ENCODE data around the gene HDAC11.

HDAC11 gene

DNA sequence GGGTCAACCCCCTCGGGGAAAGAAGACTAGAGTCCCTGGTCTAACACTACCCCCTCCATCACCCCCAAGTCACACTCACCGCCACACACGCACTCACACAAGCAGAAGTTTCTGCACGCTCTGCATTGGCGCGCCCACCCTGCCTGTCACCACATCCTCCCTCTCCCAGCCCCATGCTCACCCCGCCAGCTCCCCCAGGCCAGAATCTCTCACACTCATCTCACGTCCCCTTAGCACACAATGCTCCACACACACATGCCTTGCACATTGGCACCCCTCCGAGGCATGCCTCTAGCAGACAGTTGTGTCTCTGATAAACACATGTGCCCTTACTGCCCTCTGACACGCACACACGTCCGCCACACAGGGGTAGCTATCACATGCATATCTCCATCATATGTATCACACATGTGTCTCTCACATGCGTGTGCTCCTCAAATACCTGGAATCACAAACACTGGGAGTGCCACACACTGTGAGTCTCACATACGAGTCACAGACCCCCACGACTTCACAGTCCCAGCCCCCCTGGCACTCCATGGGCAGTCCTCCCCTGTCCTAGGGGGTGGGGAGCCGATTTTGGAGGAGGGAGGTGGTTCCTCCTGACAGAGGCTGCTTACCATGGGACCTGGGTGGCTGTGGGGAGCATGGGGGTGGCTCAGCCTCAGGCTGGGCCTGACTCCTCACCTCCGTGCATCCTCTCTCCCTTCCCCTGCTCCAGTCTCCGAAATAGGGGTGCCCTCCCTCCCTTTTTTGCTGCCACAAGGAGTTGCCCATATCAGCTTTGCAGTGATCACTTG, 69.7 kb downstream of the HDAC11 start:
- H3K27me3 ChIP-seq (ENCODE audit: low read depth, low read length): peaks cover 24% of the 10 kb centered on the region
- no peak overlapping the region for H3K9ac ChIP-seq (ENCODE audit: low read length)
- TF ChIP-seq, protein P1, sequence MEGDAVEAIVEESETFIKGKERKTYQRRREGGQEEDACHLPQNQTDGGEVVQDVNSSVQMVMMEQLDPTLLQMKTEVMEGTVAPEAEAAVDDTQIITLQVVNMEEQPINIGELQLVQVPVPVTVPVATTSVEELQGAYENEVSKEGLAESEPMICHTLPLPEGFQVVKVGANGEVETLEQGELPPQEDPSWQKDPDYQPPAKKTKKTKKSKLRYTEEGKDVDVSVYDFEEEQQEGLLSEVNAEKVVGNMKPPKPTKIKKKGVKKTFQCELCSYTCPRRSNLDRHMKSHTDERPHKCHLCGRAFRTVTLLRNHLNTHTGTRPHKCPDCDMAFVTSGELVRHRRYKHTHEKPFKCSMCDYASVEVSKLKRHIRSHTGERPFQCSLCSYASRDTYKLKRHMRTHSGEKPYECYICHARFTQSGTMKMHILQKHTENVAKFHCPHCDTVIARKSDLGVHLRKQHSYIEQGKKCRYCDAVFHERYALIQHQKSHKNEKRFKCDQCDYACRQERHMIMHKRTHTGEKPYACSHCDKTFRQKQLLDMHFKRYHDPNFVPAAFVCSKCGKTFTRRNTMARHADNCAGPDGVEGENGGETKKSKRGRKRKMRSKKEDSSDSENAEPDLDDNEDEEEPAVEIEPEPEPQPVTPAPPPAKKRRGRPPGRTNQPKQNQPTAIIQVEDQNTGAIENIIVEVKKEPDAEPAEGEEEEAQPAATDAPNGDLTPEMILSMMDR (IDR thresholded peaks at IDR 0.05; ENCODE audit: low read depth, low read length): no peak
- no peak for TF ChIP-seq EZH2phosphoT487 (IDR thresholded peaks at IDR 0.05; ENCODE audit: low read depth)
- no peaks in the 10 kb centered on the region for H3K36me3 ChIP-seq (replicated peaks; ENCODE audit: low read depth, low read length)
- H3K27ac ChIP-seq (ENCODE audit: low read length): no peak overlapping the region
- no peaks in the 10 kb centered on the region for H4K20me1 ChIP-seq (ENCODE audit: insufficient read depth, low read length)
- no peak overlapping the region for H3K4me3 ChIP-seq (ENCODE audit: low read length)
- H3K4me1 ChIP-seq (ENCODE audit: low read length): no peaks in the 10 kb centered on the region
- no peak overlapping the region for H3K4me2 ChIP-seq (ENCODE audit: low read length)
- no peaks in the 10 kb centered on the region for H3K9me3 ChIP-seq (ENCODE audit: insufficient read depth, low read length)
- no peak overlapping the region for H2AFZ ChIP-seq (ENCODE audit: low read depth, low read length)
- H3K79me2 ChIP-seq (ENCODE audit: low read length): no peaks in the 10 kb centered on the region

DNA sequence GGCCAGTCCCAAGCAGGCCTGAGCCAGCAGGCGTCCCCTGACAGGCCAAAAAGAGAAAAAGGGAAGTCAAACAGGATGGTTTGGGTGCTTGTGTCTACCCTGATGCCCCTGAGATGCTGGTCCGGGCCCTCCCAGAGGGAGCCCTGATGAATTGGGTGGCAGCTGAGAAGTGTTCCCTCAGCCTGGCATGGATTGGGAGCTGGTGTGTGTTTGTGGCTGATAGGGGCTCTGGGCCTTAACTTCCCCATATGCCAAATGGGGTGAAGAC, 70.3 kb downstream of the HDAC11 start:
- TF ChIP-seq, protein P1 (IDR thresholded peaks at IDR 0.05; ENCODE audit: low read depth, low read length): no peak
- TF ChIP-seq EZH2phosphoT487 (IDR thresholded peaks at IDR 0.05; ENCODE audit: low read depth): no peak
- Histone ChIP-seq H3K79me2 (ENCODE audit: low read length) (no peaks in the 10 kb centered on the region), H3K9me3 (ENCODE audit: insufficient read depth, low read length) (no peaks in the 10 kb centered on the region), H2AFZ (ENCODE audit: low read depth, low read length) (no peak overlapping the region), H3K9ac (ENCODE audit: low read length) (no peak overlapping the region), H3K4me3 (ENCODE audit: low read length) (no peak overlapping the region), H3K27me3 (ENCODE audit: low read depth, low read length) (peaks cover 24% of the 10 kb centered on the region), H3K36me3 (replicated peaks; ENCODE audit: low read depth, low read length) (no peaks in the 10 kb centered on the region), H3K27ac (ENCODE audit: low read length) (no peak overlapping the region), H4K20me1 (ENCODE audit: insufficient read depth, low read length) (no peaks in the 10 kb centered on the region), H3K4me1 (ENCODE audit: low read length) (no peaks in the 10 kb centered on the region), H3K4me2 (ENCODE audit: low read length) (no peak overlapping the region)

GRCh38 chr3:13550791-13551360, 70.8 kb downstream of the HDAC11 start:
- Histone ChIP-seq H3K27me3 (ENCODE audit: low read depth, low read length) (peaks cover 24% of the 10 kb centered on the region), H3K27ac (ENCODE audit: low read length) (no peak overlapping the region)

More at GRCh38 chr3:13550791-13551360, 70.8 kb downstream of the HDAC11 start:
- H3K79me2 ChIP-seq (ENCODE audit: low read length): no peaks in the 10 kb centered on the region
- H3K36me3 ChIP-seq (replicated peaks; ENCODE audit: low read depth, low read length): no peaks in the 10 kb centered on the region
- H3K4me3 ChIP-seq (ENCODE audit: low read length): no peak overlapping the region
- H4K20me1 ChIP-seq (ENCODE audit: insufficient read depth, low read length): no peaks in the 10 kb centered on the region
- no peaks in the 10 kb centered on the region for H3K4me1 ChIP-seq (ENCODE audit: low read length)
- no peak overlapping the region for H3K4me2 ChIP-seq (ENCODE audit: low read length)
- no peak for TF ChIP-seq EZH2phosphoT487 (IDR thresholded peaks at IDR 0.05; ENCODE audit: low read depth)
- TF ChIP-seq, protein P1 (IDR thresholded peaks at IDR 0.05; ENCODE audit: low read depth, low read length): no peak
- no peak overlapping the region for H2AFZ ChIP-seq (ENCODE audit: low read depth, low read length)
- H3K9ac ChIP-seq (ENCODE audit: low read length): no peak overlapping the region
- H3K9me3 ChIP-seq (ENCODE audit: insufficient read depth, low read length): no peaks in the 10 kb centered on the region

Measured in OCI-LY3 (cell line).